ENCODE results near the gene S100A7A. TPM values are rescaled to one million over a fixed set of nuclear protein-coding genes. Genes with fewer than 3 reads are reported as not detected.
"Not testable (repeated sequence)": the region's sequence is repeated elsewhere in the genome, so short reads cannot be mapped to it uniquely, and the experiment has no call there.

S100A7A gene
- total and polyA plus RNA-seq, 2 donors (not counting 3 experiments of a cell fraction or from before 2014, with no cell fraction given): not detected

DNA sequence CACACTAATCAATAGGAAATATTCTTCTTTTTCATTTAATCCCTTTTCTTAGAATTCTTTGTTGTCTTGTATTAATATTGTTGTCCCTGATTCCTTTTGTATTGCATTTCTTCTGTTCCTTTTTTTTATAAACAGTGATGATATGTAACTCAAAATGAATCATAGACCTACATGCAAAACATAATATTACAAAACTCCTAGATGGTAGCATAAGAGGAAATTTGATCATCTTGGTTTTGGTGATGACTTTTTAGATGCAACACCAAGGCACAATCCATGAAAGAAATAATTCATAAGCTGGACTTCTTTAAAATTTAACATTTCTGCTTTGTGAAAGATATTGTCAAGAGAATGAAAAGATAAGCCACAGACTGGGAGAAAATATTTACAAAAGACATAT, 2.4 kb upstream of the S100A7A start:
- H4K20me1 ChIP-seq (replicated peaks; ENCODE audit: control insufficient read depth, extremely low read depth, insufficient read depth, low read length); H3K79me2 ChIP-seq (ENCODE audit: control insufficient read depth, insufficient read depth, low read length); H2AFZ ChIP-seq (ENCODE audit: low read depth, low read length); H3K9me3 ChIP-seq (replicated peaks; ENCODE audit: control insufficient read depth, insufficient read depth, low read length); H3K27me3 ChIP-seq (ENCODE audit: control insufficient read depth in 2 of 2, insufficient read depth in 2 of 2, low read length in 2 of 2); H3K4me3 ChIP-seq (replicated peaks in 1 of 3; ENCODE audit: insufficient read depth in 1 of 3, low read depth in 1 of 3, low read length in 3 of 3); H3K9ac ChIP-seq (replicated peaks; ENCODE audit: extremely low read depth, insufficient read depth, low read length); H3K36me3 ChIP-seq (ENCODE audit: control insufficient read depth in 2 of 2, extremely low read depth in 1 of 2, insufficient read depth in 2 of 2, low read length in 2 of 2); dilution Hi-C loops (cut with MboI; ENCODE audit: extremely low pct_ligation_motif_present, low sequenced_read_pairs); BruUV-seq (replicated peaks); POLR2A ChIA-PET; H3K4me2 ChIP-seq (ENCODE audit: insufficient read depth, low read length); intact Hi-C loops (cut with micrococcal nuclease); H3K27ac ChIP-seq (ENCODE audit: insufficient read depth, low read depth, low read length); H3K4me1 ChIP-seq (ENCODE audit: control insufficient read depth, extremely low read depth, insufficient read depth, low read length); H3K9me1 ChIP-seq (replicated peaks; ENCODE audit: control insufficient read depth, extremely low read depth, insufficient read depth, low read length); FAIRE-seq; DNase-seq (ENCODE audit: low read depth, low spot score): not testable (repeated sequence)
- CTCF ChIA-PET: interaction anchor here (1.2 kb wide), 1 partner anchor 8 kb away, joined by 3 read pairs; no protein-coding TSS in a partner anchor

DNA sequence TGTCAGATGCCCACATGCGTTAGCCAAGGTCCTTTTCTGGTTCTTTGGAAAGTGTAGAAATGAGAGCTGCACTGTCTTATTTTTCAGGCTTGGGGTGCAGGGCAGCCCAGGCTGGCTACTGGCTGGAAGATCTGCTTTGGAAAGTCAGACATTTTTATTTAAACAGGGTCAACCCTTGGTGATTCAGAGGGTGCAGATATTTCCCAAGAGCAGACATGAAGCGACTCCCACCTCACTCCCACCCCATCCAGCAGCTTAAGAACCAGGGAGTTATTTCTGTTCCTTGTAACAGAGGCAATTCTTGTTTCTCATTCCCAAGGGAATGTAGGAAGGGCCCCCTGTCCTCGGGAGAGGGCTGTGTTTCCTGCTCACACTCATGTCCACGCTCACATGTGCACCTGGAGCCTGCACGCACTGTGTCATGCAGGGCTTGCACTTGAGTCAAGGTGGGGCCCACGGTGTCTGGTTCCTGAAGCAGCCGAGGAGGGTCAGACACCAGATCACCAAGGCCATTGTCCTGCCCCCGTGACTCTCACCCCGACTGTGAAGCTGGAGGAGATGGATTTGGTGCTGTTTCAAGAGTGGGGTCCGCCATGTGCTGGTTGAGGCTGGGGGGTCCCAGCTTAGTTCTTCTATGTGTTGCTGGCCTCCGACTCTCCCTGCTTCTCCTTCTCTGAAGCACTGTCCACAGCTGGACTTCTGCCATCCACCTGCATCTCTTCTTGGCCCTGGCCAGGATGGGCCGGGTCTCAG, 992 bp downstream of the S100A7A start:
- H3K4me1 ChIP-seq (ENCODE audit: control insufficient read depth, extremely low read depth, insufficient read depth, low read length): no peaks in the 10 kb centered on the region
- CTCF ChIA-PET: no interaction called here
- intact Hi-C loops (cut with micrococcal nuclease) (no loop called here), dilution Hi-C loops (cut with MboI; ENCODE audit: extremely low pct_ligation_motif_present, low sequenced_read_pairs) (no loop called here)
- no peak overlapping the region for H2AFZ ChIP-seq (ENCODE audit: low read depth, low read length)
- no peaks in the 10 kb centered on the region for H3K27me3 ChIP-seq (ENCODE audit: control insufficient read depth in 2 of 2, insufficient read depth in 2 of 2, low read length in 2 of 2)
- H3K79me2 ChIP-seq (ENCODE audit: control insufficient read depth, insufficient read depth, low read length): no peaks in the 10 kb centered on the region
- H3K4me2 ChIP-seq (ENCODE audit: insufficient read depth, low read length): no peak overlapping the region
- no peak for TF ChIP-seq MYC (IDR thresholded peaks at IDR 0.05; ENCODE audit: low read depth, low read length)
- TF ChIP-seq, protein P1, sequence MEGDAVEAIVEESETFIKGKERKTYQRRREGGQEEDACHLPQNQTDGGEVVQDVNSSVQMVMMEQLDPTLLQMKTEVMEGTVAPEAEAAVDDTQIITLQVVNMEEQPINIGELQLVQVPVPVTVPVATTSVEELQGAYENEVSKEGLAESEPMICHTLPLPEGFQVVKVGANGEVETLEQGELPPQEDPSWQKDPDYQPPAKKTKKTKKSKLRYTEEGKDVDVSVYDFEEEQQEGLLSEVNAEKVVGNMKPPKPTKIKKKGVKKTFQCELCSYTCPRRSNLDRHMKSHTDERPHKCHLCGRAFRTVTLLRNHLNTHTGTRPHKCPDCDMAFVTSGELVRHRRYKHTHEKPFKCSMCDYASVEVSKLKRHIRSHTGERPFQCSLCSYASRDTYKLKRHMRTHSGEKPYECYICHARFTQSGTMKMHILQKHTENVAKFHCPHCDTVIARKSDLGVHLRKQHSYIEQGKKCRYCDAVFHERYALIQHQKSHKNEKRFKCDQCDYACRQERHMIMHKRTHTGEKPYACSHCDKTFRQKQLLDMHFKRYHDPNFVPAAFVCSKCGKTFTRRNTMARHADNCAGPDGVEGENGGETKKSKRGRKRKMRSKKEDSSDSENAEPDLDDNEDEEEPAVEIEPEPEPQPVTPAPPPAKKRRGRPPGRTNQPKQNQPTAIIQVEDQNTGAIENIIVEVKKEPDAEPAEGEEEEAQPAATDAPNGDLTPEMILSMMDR (IDR thresholded peaks at IDR 0.05; ENCODE audit: extremely low read depth in 1 of 2, insufficient read depth in 1 of 2, low read depth in 1 of 2, low read length in 2 of 2): no peak
- TF ChIP-seq POLR2AphosphoS5 (IDR thresholded peaks at IDR 0.05; ENCODE audit: insufficient read depth, low read depth, low read length): no peak
- no peak for TF ChIP-seq POLR2A (IDR thresholded peaks at IDR 0.05; ENCODE audit: low read depth, low read length)
- TF ChIP-seq, protein P2, sequence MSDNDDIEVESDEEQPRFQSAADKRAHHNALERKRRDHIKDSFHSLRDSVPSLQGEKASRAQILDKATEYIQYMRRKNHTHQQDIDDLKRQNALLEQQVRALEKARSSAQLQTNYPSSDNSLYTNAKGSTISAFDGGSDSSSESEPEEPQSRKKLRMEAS (IDR thresholded peaks at IDR 0.05; ENCODE audit: insufficient read depth, insufficient read length): no peak
- TF ChIP-seq EZH2 (IDR thresholded peaks at IDR 0.05; ENCODE audit: borderline replicate concordance, low read depth, low read length, severe bottlenecking): no peak
- TF ChIP-seq FOS (IDR thresholded peaks at IDR 0.05; ENCODE audit: borderline replicate concordance, insufficient read depth, low read length): no peak
- TF ChIP-seq GATA2 (IDR thresholded peaks at IDR 0.05; ENCODE audit: insufficient read depth, insufficient read length, low read depth, low read length): no peak
- TF ChIP-seq JUN (IDR thresholded peaks at IDR 0.05; ENCODE audit: borderline replicate concordance, insufficient read depth, insufficient read length, low read depth): no peak
- H3K9me3 ChIP-seq (replicated peaks; ENCODE audit: control insufficient read depth, insufficient read depth, low read length): no peaks in the 10 kb centered on the region
- no peak for FAIRE-seq
- H3K9ac ChIP-seq (replicated peaks; ENCODE audit: extremely low read depth, insufficient read depth, low read length): no peak overlapping the region
- BruUV-seq (replicated peaks): no TSS peak
- DNase-seq (ENCODE audit: low read depth, low spot score): no peak
- no peak overlapping the region for H3K4me3 ChIP-seq (replicated peaks in 1 of 3; ENCODE audit: insufficient read depth in 1 of 3, low read depth in 1 of 3, low read length in 3 of 3)
- no peak overlapping the region for H3K27ac ChIP-seq (ENCODE audit: insufficient read depth, low read depth, low read length)
- POLR2A ChIA-PET: no interaction called here
- H3K36me3 ChIP-seq (ENCODE audit: control insufficient read depth in 2 of 2, extremely low read depth in 1 of 2, insufficient read depth in 2 of 2, low read length in 2 of 2): no peaks in the 10 kb centered on the region
- H3K9me1 ChIP-seq (replicated peaks; ENCODE audit: control insufficient read depth, extremely low read depth, insufficient read depth, low read length): no peaks in the 10 kb centered on the region
- no peaks in the 10 kb centered on the region for H4K20me1 ChIP-seq (replicated peaks; ENCODE audit: control insufficient read depth, extremely low read depth, insufficient read depth, low read length)

Measured in endothelial cell of umbilical vein (primary cell).